CD1c-positive myeloid dendritic cell (primary cell): Measurements from ENCODE around the gene CD80.

Source experiments
- DNase-seq: peaks from one replicate; pipeline ENCODE4 v3.0.0-alpha.2; 2016; ENCODE audit errors: extremely low spot score

The CD80 gene

GRCh38 chr3:119548341-119548740 is 11.1 kb downstream of the CD80 start:
- peak; percentile 18 for DNase-seq

GRCh38 chr3:119547227-119547626 is 12.2 kb downstream of the CD80 start:
- no peak for DNase-seq

- no peak for DNase-seq
Observed at GRCh38 chr3:119543147-119543546, 16.3 kb downstream of the CD80 start.

- no peak for DNase-seq
Observed at GRCh38 chr3:119542168-119542767, 17.1 kb downstream of the CD80 start.

GRCh38 chr3:119541547-119541946 is 17.9 kb downstream of the CD80 start:
- DNase-seq, result no peak

- DNase-seq, result no peak
Observed at GRCh38 chr3:119538772-119539171, 20.6 kb downstream of the CD80 start.

GRCh38 chr3:119536757-119537156 is 22.7 kb downstream of the CD80 start:
- no peak for DNase-seq

GRCh38 chr3:119534296-119534695 is 25.1 kb downstream of the CD80 start:
- no peak for DNase-seq

- no peak for DNase-seq
Observed at GRCh38 chr3:119531151-119531550, 28.3 kb downstream of the CD80 start.

- no peak for DNase-seq
Observed at GRCh38 chr3:119530456-119530855, 29.0 kb downstream of the CD80 start.

- no peak for DNase-seq
Observed at GRCh38 chr3:119529883-119530282, 29.5 kb downstream of the CD80 start.

- DNase-seq, result no peak
Observed at GRCh38 chr3:119527714-119528113, 31.7 kb downstream of the CD80 start.

- DNase-seq, result peak; percentile 21
Observed at GRCh38 chr3:119524931-119525662, 34.3 kb downstream of the CD80 start.

GRCh38 chr3:119518026-119518425 is 41.4 kb downstream of the CD80 start:
- no peak for DNase-seq

GRCh38 chr3:119517112-119517511 is 42.3 kb downstream of the CD80 start:
- no peak for DNase-seq

GRCh38 chr3:119514637-119515036 is 44.8 kb downstream of the CD80 start:
- no peak for DNase-seq

- no peak for DNase-seq
Observed at GRCh38 chr3:119510690-119511089, 48.7 kb downstream of the CD80 start.

GRCh38 chr3:119508172-119508845 is 51.1 kb downstream of the CD80 start:
- no peak for DNase-seq

- no peak for DNase-seq
Observed at GRCh38 chr3:119507404-119507803, 52.0 kb downstream of the CD80 start.

- DNase-seq, result no peak
Observed at GRCh38 chr3:119506631-119507030, 52.8 kb downstream of the CD80 start.

GRCh38 chr3:119500901-119501300 is 58.5 kb downstream of the CD80 start:
- no peak for DNase-seq

GRCh38 chr3:119500265-119500664 is 59.1 kb downstream of the CD80 start:
- no peak for DNase-seq
